Ishikawa (cell line): ENCODE measurements around the gene ZNF627.

Experiments
- CEBPB ChIP-seq: IDR thresholded peaks from 2 replicates; pipeline ENCODE4 v1.6.1; 2012
- CREB1 ChIP-seq: IDR thresholded peaks from 2 replicates; pipeline ENCODE4 v1.6.1; 2012; ENCODE audit warnings: low read depth
- EGR1 ChIP-seq: IDR thresholded peaks from 2 replicates; pipeline ENCODE4 v1.6.1; 2012
- EP300 ChIP-seq: IDR thresholded peaks from 2 replicates; pipeline ENCODE4 v1.6.1; 2012; ENCODE audit warnings: borderline replicate concordance
- FOXM1 ChIP-seq: IDR thresholded peaks from 2 replicates; pipeline ENCODE4 v1.6.1; 2012; ENCODE audit warnings: low read depth, borderline replicate concordance
- MAX ChIP-seq: IDR thresholded peaks from 2 replicates; pipeline ENCODE4 v1.6.1; 2012
- NFIC ChIP-seq: IDR thresholded peaks from 2 replicates; pipeline ENCODE4 v1.6.1; 2012
- RAD21 ChIP-seq: IDR thresholded peaks from 2 replicates; pipeline ENCODE4 v1.6.1; 2012; ENCODE audit warnings: low read depth
- REST ChIP-seq: IDR thresholded peaks from 2 replicates; pipeline ENCODE4 v1.6.1; 2012; ENCODE audit warnings: low read depth, mild to moderate bottlenecking
- TAF1 ChIP-seq: IDR thresholded peaks from 2 replicates; pipeline ENCODE4 v1.6.1; 2012; ENCODE audit warnings: low read depth, mild to moderate bottlenecking
- TCF12 ChIP-seq: IDR thresholded peaks from 2 replicates; pipeline ENCODE4 v1.6.1; 2012; ENCODE audit warnings: low read depth
- TEAD4 ChIP-seq: IDR thresholded peaks from 2 replicates; pipeline ENCODE4 v1.6.1; 2012
- USF1 ChIP-seq: IDR thresholded peaks from 2 replicates; pipeline ENCODE4 v1.6.1; 2012
- YY1 ChIP-seq: IDR thresholded peaks from 2 replicates; pipeline ENCODE4 v1.6.1; 2012; ENCODE audit warnings: low read depth
- ZBTB7A ChIP-seq: IDR thresholded peaks from 2 replicates; pipeline ENCODE4 v1.6.1; 2012; ENCODE audit warnings: low read depth

Gene ZNF627

GRCh38 chr19:11656535-11656934 lies 59.3 kb downstream of the ZNF627 start:
- no peak for TF ChIP-seq TAF1
- no peak for TF ChIP-seq RAD21
- TF ChIP-seq TEAD4, result no peak
- no peak for TF ChIP-seq CEBPB
- TF ChIP-seq CREB1, result no peak
- TF ChIP-seq EP300, result no peak
- no peak for TF ChIP-seq MAX
- no peak for TF ChIP-seq ZBTB7A
- TF ChIP-seq YY1, result no peak
- no peak for TF ChIP-seq USF1
- TF ChIP-seq NFIC, result no peak
- TF ChIP-seq FOXM1, result no peak
- no peak for TF ChIP-seq TCF12
- TF ChIP-seq EGR1, result no peak
- TF ChIP-seq REST, result no peak

- no peak for TF ChIP-seq EGR1
- no peak for TF ChIP-seq MAX
- no peak for TF ChIP-seq ZBTB7A
- TF ChIP-seq NFIC, result peak; percentile 91
- no peak for TF ChIP-seq CREB1
- 0 out of 2 replicates have a peak, but pooled peaks have one; percentile 33 for TF ChIP-seq TCF12
These were observed 60.0 kb downstream of the ZNF627 start for GRCh38 chr19:11657307-11657706.

GRCh38 chr19:11658970-11659369 lies 61.7 kb downstream of the ZNF627 start:
- no peak for TF ChIP-seq REST
- TF ChIP-seq NFIC, result no peak
- TF ChIP-seq ZBTB7A, result no peak

- no peak for TF ChIP-seq TEAD4
- peak; percentile 51 for TF ChIP-seq RAD21
- TF ChIP-seq YY1, result no peak
These were observed 62.3 kb downstream of the ZNF627 start for GRCh38 chr19:11659612-11660011.

- TF ChIP-seq NFIC (no peak), CREB1 (no peak), RAD21 (no peak), USF1 (no peak), YY1 (no peak), TCF12 (no peak), CEBPB (no peak), FOXM1 (no peak), EP300 (no peak), ZBTB7A (no peak), EGR1 (no peak), TAF1 (no peak), REST (no peak), MAX (no peak), TEAD4 (no peak)
These were observed 65.0 kb downstream of the ZNF627 start for GRCh38 chr19:11662278-11662677.
